K562 (cell line): ENCODE data around the gene FAAP100. TPM values are rescaled to one million over a fixed set of nuclear protein-coding genes. Genes with fewer than 3 reads are reported as not detected.

ENCODE experiments used
- ARID3A ChIP-seq: IDR thresholded peaks from 2 replicates; pipeline ENCODE4 v1.6.1; 2012; ENCODE audit warnings: low read depth, low read length, improper control_type of control experiment, borderline replicate concordance
- ATF3 ChIP-seq, 2 experiments: fragments of 450-650 bp in 1 of 2; sonication (generic) in 1 of 2; formaldehyde crosslinking in 1 of 2; IDR thresholded peaks in 1 of 2; conservative IDR thresholded peaks in 1 of 2; 2 replicates each; pipeline versions ENCODE4 v1.6.1 to v1.8.1; 2016 to 2023; ENCODE audit warnings: mild to moderate bottlenecking in 2 of 2, moderate library complexity in 2 of 2, inconsistent platforms in 1 of 2, missing genetic modification reagents in 1 of 2
- ATF6 ChIP-seq: sonication (generic); formaldehyde crosslinking; IDR thresholded peaks from 2 replicates; pipeline ENCODE4 v1.4.0; 2020; ENCODE audit warnings: mild to moderate bottlenecking, missing genetic modification reagents
- CREM ChIP-seq: IDR thresholded peaks from 2 replicates; pipeline ENCODE4 v1.6.1; 2014; ENCODE audit warnings: antibody characterized with exemption, low read depth
- ELF2 ChIP-seq: fragments of 250-450 bp; sonication (Bioruptor Pico); IDR thresholded peaks from 2 replicates; pipeline ENCODE4 v1.5.0; 2021; ENCODE audit warnings: mild to moderate bottlenecking
- MAFK ChIP-seq: IDR thresholded peaks from 2 replicates; pipeline ENCODE4 v1.6.1; 2011; ENCODE audit warnings: low read length, improper control_type of control experiment
- PML ChIP-seq: IDR thresholded peaks from 2 replicates; pipeline ENCODE4 v1.6.1; 2012; ENCODE audit warnings: low read length, inconsistent platforms
- POLR2B ChIP-seq: fragments of 450-650 bp; IDR thresholded peaks from 2 replicates; pipeline ENCODE4 v1.6.1; 2018; ENCODE audit warnings: low read depth; ENCODE audit not compliant: partially characterized antibody
- POLR2G ChIP-seq: fragments of 200-400 bp; formaldehyde crosslinking; IDR thresholded peaks from 2 replicates; pipeline ENCODE4 v1.6.1; 2017; ENCODE audit warnings: low read depth, mild to moderate bottlenecking, antibody characterized with exemption, low read length, moderate library complexity
- TCF15 ChIP-seq: fragments of 250-450 bp; sonication (Bioruptor Pico); IDR thresholded peaks from 2 replicates; pipeline ENCODE4 v1.8.0; 2022; ENCODE audit warnings: moderate library complexity, mild to moderate bottlenecking, inconsistent platforms
- TFAM ChIP-seq: fragments of 250-450 bp; sonication (Bioruptor Pico); conservative IDR thresholded peaks from 2 replicates; pipeline ENCODE4 v1.5.0; 2021; ENCODE audit warnings: mild to moderate bottlenecking, moderate library complexity
- ZNF212 ChIP-seq: fragments of 450-650 bp; formaldehyde crosslinking; IDR thresholded peaks from 2 replicates; pipeline ENCODE4 v1.4.0; 2020; ENCODE audit warnings: mild to moderate bottlenecking
- ZNF766 ChIP-seq: fragments of 200-800 bp; sonication (Bioruptor generic); conservative IDR thresholded peaks from 2 replicates; pipeline ENCODE4 v1.6.1; 2016; ENCODE audit warnings: missing genetic modification characterization, missing compliant biosample characterization
- polyA plus RNA-seq, 8 experiments: library from polyadenylated mRNA; depleted of rRNA in 4 of 8; stranded (reverse) in 5 of 8; unstranded in 3 of 8; fragments of >200 nt; fragmentation: Nextera tagmentation in 2 of 8; fragmentation: Illumina TruSeq in 1 of 8; extraction: Ambion mirVana in 2 of 8; extraction: Trizol in 1 of 8; gene quantifications; 2 replicates each; pipeline versions ENCODE4 v1.2.1 to v1.2.3, GENCODE V29; 2011 to 2014; ENCODE audit warnings: inconsistent platforms in 1 of 8, missing spikeins in 1 of 8
- total RNA-seq, 7 experiments: library from RNA; depleted of rRNA in 6 of 7; stranded (reverse); fragments of >200 nt in 6 of 7; fragmentation: Illumina TruSeq in 2 of 7; extraction: Trizol in 2 of 7; gene quantifications; 2 replicates each; pipeline versions ENCODE4 v1.2.1 to v1.2.3, GENCODE V29; 2011 to 2021; ENCODE audit warnings: low replicate concordance in 1 of 7

FAAP100 gene
- total and polyA plus RNA-seq, 9 of the 15 experiments (the other 6 are each of a cell fraction or from before 2014, with no cell fraction given) = 0.31 to 51.2 (median 12.6) TPM

- TF ChIP-seq ZNF212 (CRISPR knock-in tag) (no peak), POLR2G (peak; percentile 79), PML (no peak), MAFK (no peak), TFAM (CRISPR knock-in tag) (no peak), CREM (peak; percentile 76), TCF15 (CRISPR knock-in tag) (no peak), ZNF766 (CRISPR knock-in tag) (no peak), ATF3 (IDR thresholded peaks at IDR 0.05) (peak; percentile 90), ATF3 (CRISPR knock-in tag; conservative IDR thresholded peaks at IDR 0.05) (no peak), POLR2B (no peak), ARID3A (no peak), ATF6 (CRISPR knock-in tag) (no peak), ELF2 (CRISPR knock-in tag) (no peak)
These were observed 32.7 kb downstream of the FAAP100 start (continued) for GRCh38 chr17:81519284-81520020.
